GM12878 (cell line): ENCODE measurements around the gene KLHL3. TPM values are rescaled to one million over a fixed set of nuclear protein-coding genes. Genes with fewer than 3 reads are reported as not detected.

Source experiments
- CHD2 ChIP-seq: IDR thresholded peaks from 2 replicates; pipeline ENCODE4 v1.6.1; 2011; ENCODE audit warnings: low read depth, low read length, improper control_type of control experiment, borderline replicate concordance
- EGR1 ChIP-seq, 2 experiments: IDR thresholded peaks; 1 replicate in 1 of 2; 2 replicates in 1 of 2; pipeline ENCODE4 v1.6.1; 2011 to 2012; ENCODE audit warnings: low read depth in 2 of 2, low read length in 2 of 2, borderline replicate concordance in 1 of 2, mild to moderate bottlenecking in 1 of 2, moderate library complexity in 1 of 2
- MXI1 ChIP-seq: fragments of 150-350 bp; IDR thresholded peaks from 2 replicates; pipeline ENCODE4 v1.6.1; 2011; ENCODE audit warnings: low read depth, mild to moderate bottlenecking, inconsistent platforms, low read length, improper control_type of control experiment
- PAX5 ChIP-seq: IDR thresholded peaks from 2 replicates; pipeline ENCODE4 v1.6.1; 2011; ENCODE audit warnings: low read depth, low read length, borderline replicate concordance
- PML ChIP-seq: IDR thresholded peaks from 2 replicates; pipeline ENCODE4 v1.6.1; 2012; ENCODE audit warnings: low read length, inconsistent platforms
- RAD21 ChIP-seq: IDR thresholded peaks from 2 replicates; pipeline ENCODE4 v1.6.1; 2011; ENCODE audit warnings: mild to moderate bottlenecking, low read depth, low read length, moderate library complexity; ENCODE audit not compliant: insufficient read depth
- SP1 ChIP-seq: IDR thresholded peaks from one replicate; pipeline ENCODE4 v1.6.1; 2011; ENCODE audit warnings: low read depth, low read length
- STAT3 ChIP-seq: IDR thresholded peaks from 2 replicates; pipeline ENCODE4 v1.6.1; 2011; ENCODE audit warnings: low read depth, low read length, improper control_type of control experiment
- TBL1XR1 ChIP-seq: IDR thresholded peaks from 2 replicates; pipeline ENCODE4 v1.6.1; 2012; ENCODE audit warnings: low read depth, low read length, improper control_type of control experiment
- YBX1 ChIP-seq: fragments of 450-650 bp; IDR thresholded peaks from 2 replicates; pipeline ENCODE4 v1.6.1; 2016; ENCODE audit warnings: antibody characterized with exemption
- ZNF384 ChIP-seq: IDR thresholded peaks from 2 replicates; pipeline ENCODE4 v1.6.1; 2012; ENCODE audit warnings: low read depth, mild to moderate bottlenecking, low read length, improper control_type of control experiment, borderline replicate concordance
- ZNF687 ChIP-seq: fragments of 450-650 bp; IDR thresholded peaks from 2 replicates; pipeline ENCODE4 v1.6.1; 2017; ENCODE audit warnings: mild to moderate bottlenecking, moderate library complexity
- polyA plus RNA-seq, 11 experiments: library from polyadenylated mRNA; depleted of rRNA in 4 of 11; unstranded in 6 of 11; stranded (reverse) in 5 of 11; fragments of >200 nt; fragmentation: Nextera tagmentation in 4 of 11; fragmentation: Illumina TruSeq in 1 of 11; extraction: Ambion mirVana in 4 of 11; extraction: Trizol in 1 of 11; gene quantifications; 1 replicate in 1 of 11; 2 replicates in 10 of 11; pipeline versions ENCODE4 v1.2.1 to v1.2.3, GENCODE V29; 2011 to 2016; ENCODE audit warnings: inconsistent platforms in 2 of 11, missing spikeins in 2 of 11, low read depth in 1 of 11
- total RNA-seq, 4 experiments: library from RNA; depleted of rRNA in 3 of 4; stranded (reverse); fragments of >200 nt in 3 of 4; fragmentation: Illumina TruSeq in 1 of 4; extraction: Trizol in 1 of 4; gene quantifications; 2 replicates each; pipeline versions ENCODE4 v1.2.1 to v1.2.3, GENCODE V29; 2013 to 2021
- TF ChIP-seq, protein P1 (sequence below): fragments of 450-650 bp; IDR thresholded peaks from 2 replicates; pipeline ENCODE4 v1.6.1; 2016; ENCODE audit warnings: mild to moderate bottlenecking
- TF ChIP-seq, protein P2 (sequence below): fragments of 450-650 bp; IDR thresholded peaks from 2 replicates; pipeline ENCODE4 v1.6.1; 2017; ENCODE audit warnings: mild to moderate bottlenecking
- TF ChIP-seq, protein P3 (sequence below): IDR thresholded peaks from 2 replicates; pipeline ENCODE4 v1.6.1; 2011; ENCODE audit warnings: borderline replicate concordance, low read depth, mild to moderate bottlenecking, moderate library complexity, low read length; ENCODE audit not compliant: insufficient read depth, poor library complexity, severe bottlenecking
- TF ChIP-seq, protein P4 (sequence below): IDR thresholded peaks from 2 replicates; pipeline ENCODE4 v1.6.1; 2012; ENCODE audit warnings: mild to moderate bottlenecking, low read depth, low read length

The KLHL3 gene
- total and polyA plus RNA-seq, 10 of the 15 experiments (the other 5 are each of a cell fraction or from before 2014, with no cell fraction given): 1.7 to 11.7 (median 5.6) TPM

DNA sequence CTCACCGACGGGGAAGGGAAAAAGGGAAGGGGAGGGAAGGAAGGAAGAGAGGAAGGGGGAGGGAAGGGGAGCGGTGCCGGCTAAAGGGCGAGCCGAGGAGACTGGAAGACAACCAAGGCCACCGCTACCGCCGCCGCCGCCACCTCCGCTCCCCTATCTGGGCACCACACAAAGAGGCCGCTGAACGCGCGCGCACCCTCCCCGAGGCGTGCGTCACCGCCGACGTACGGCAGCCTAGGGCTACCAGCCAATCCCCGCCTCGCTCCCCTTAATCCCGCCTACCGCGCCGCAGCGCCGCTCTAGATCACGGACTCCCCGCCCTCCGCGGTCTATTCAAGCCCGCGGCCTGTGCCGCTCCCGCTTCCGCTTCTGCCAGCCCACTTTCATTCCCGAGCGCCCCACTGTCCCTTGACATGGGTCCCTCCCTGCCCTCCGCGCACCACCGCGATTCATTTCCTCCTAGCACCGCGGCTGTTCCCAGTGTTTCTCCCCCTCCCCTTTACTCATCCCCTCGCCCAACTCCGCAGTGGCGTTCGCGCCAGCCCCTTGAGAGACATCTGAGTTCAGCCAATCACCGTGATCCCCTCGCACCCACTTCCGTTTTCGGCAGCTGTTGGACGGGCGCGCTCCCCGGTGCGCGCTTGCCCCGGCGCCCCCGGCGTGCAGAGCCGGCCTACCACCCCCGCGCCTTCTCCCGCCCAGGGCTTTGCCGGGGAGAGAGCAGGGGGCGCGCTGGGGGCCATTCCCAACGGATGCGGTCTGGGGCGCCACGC lies 18.5 kb upstream of the KLHL3 start, which contains the start of gene HNRNPA0 (continued):
- TF ChIP-seq, protein P1, sequence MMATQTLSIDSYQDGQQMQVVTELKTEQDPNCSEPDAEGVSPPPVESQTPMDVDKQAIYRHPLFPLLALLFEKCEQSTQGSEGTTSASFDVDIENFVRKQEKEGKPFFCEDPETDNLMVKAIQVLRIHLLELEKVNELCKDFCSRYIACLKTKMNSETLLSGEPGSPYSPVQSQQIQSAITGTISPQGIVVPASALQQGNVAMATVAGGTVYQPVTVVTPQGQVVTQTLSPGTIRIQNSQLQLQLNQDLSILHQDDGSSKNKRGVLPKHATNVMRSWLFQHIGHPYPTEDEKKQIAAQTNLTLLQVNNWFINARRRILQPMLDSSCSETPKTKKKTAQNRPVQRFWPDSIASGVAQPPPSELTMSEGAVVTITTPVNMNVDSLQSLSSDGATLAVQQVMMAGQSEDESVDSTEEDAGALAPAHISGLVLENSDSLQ: peak; percentile 99
- TF ChIP-seq, protein P2, sequence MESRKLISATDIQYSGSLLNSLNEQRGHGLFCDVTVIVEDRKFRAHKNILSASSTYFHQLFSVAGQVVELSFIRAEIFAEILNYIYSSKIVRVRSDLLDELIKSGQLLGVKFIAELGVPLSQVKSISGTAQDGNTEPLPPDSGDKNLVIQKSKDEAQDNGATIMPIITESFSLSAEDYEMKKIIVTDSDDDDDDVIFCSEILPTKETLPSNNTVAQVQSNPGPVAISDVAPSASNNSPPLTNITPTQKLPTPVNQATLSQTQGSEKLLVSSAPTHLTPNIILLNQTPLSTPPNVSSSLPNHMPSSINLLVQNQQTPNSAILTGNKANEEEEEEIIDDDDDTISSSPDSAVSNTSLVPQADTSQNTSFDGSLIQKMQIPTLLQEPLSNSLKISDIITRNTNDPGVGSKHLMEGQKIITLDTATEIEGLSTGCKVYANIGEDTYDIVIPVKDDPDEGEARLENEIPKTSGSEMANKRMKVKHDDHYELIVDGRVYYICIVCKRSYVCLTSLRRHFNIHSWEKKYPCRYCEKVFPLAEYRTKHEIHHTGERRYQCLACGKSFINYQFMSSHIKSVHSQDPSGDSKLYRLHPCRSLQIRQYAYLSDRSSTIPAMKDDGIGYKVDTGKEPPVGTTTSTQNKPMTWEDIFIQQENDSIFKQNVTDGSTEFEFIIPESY: no peak; the same call in 1 of the 2 replicates
- TF ChIP-seq EGR1 (IDR thresholded peaks at IDR 0.05; ENCODE audit: borderline replicate concordance in 1 of 2, low read depth in 2 of 2, low read length in 2 of 2): peak; percentile 15 to 93
- peak; percentile 66 for TF ChIP-seq CHD2
- TF ChIP-seq SP1: peak; percentile 78
- no peak for TF ChIP-seq TBL1XR1
- peak; percentile 61; the same call in 1 of the 2 replicates for TF ChIP-seq PML
- TF ChIP-seq RAD21: no peak
- TF ChIP-seq, protein P3, sequence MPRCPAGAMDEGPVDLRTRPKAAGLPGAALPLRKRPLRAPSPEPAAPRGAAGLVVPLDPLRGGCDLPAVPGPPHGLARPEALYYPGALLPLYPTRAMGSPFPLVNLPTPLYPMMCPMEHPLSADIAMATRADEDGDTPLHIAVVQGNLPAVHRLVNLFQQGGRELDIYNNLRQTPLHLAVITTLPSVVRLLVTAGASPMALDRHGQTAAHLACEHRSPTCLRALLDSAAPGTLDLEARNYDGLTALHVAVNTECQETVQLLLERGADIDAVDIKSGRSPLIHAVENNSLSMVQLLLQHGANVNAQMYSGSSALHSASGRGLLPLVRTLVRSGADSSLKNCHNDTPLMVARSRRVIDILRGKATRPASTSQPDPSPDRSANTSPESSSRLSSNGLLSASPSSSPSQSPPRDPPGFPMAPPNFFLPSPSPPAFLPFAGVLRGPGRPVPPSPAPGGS: peak; percentile 48
- TF ChIP-seq STAT3: 0 out of 2 replicates have a peak, but pooled peaks have one; percentile 38
- TF ChIP-seq YBX1: no peak
- TF ChIP-seq, protein P4, sequence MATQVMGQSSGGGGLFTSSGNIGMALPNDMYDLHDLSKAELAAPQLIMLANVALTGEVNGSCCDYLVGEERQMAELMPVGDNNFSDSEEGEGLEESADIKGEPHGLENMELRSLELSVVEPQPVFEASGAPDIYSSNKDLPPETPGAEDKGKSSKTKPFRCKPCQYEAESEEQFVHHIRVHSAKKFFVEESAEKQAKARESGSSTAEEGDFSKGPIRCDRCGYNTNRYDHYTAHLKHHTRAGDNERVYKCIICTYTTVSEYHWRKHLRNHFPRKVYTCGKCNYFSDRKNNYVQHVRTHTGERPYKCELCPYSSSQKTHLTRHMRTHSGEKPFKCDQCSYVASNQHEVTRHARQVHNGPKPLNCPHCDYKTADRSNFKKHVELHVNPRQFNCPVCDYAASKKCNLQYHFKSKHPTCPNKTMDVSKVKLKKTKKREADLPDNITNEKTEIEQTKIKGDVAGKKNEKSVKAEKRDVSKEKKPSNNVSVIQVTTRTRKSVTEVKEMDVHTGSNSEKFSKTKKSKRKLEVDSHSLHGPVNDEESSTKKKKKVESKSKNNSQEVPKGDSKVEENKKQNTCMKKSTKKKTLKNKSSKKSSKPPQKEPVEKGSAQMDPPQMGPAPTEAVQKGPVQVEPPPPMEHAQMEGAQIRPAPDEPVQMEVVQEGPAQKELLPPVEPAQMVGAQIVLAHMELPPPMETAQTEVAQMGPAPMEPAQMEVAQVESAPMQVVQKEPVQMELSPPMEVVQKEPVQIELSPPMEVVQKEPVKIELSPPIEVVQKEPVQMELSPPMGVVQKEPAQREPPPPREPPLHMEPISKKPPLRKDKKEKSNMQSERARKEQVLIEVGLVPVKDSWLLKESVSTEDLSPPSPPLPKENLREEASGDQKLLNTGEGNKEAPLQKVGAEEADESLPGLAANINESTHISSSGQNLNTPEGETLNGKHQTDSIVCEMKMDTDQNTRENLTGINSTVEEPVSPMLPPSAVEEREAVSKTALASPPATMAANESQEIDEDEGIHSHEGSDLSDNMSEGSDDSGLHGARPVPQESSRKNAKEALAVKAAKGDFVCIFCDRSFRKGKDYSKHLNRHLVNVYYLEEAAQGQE: 0 out of 2 replicates have a peak, but pooled peaks have one; percentile 15
- peak; percentile 43; the same call in 1 of the 2 replicates for TF ChIP-seq PAX5
- no peak for TF ChIP-seq ZNF384
- TF ChIP-seq ZNF687: peak; percentile 25; the same call in 1 of the 2 replicates
- peak; percentile 54; the same call in 1 of the 2 replicates for TF ChIP-seq MXI1
